GM18951 (cell line): Measurements from ENCODE around the gene GCSH.
"Not testable (repeated sequence)": the region's sequence is repeated elsewhere in the genome, so short reads cannot be mapped to it uniquely, and the experiment has no call there.

Source experiments
- POLR2A ChIP-seq: IDR thresholded peaks from 4 replicates; pipeline ENCODE4 v1.6.1; 2011; ENCODE audit warnings: mild to moderate bottlenecking; ENCODE audit not compliant: insufficient read length, insufficient read depth; ENCODE audit errors: extremely low read depth
- in situ Hi-C: fragments of 300-500 bp; cut with MboI; formaldehyde crosslinking; loops from one replicate; pipeline ENCODE4 v1.12.0; 2022; ENCODE audit warnings: low sequenced_read_pairs, mixed read lengths, inconsistent platforms; ENCODE audit not compliant: unreplicated experiment

The GCSH gene

DNA sequence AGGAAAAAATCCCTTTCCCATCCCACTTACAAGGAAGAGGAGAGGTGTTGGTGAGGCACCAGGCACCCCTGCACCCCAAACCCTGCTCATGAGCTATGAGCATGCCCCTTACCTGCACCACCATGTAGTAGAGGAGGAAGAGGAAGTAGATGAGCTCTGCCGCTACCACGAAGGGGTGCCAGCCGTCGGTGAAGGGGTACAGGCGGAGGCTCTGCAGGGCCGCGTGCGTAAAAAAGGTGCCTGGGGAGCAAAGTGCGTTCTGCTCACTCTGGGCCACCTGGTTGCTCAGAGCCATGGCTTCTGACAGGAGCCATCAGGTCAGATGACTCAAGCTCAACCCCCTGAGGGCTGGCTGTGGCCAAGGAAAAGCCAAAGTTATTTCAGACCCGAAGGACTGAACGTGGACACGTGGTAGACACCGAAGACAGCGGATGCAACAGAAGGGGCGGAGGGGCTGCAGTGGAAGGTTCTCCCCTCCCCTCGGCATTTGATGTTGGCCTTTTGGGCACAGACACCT is 25.3 kb upstream of the GCSH start:
- in situ Hi-C loops = no loop called here
- no peak for TF ChIP-seq POLR2A

DNA sequence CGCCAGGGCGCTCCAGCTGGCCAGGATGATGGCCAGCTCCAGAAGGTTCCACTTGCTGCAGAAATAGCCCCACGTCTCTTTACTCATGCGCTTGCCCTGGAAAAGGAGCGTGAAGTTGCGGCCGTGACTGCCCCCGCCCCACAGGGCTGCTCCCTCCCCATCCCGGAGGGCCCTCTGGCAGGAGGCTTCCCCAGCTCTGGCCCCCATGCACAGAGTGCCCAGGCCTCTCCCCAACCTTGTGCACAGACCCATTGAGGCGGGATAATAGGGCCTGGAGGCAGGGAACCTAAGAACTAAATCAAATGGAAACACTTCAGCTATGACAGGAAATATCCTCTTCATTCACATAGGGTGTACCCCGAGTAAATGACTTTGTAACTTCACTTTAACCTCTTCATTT is 21.2 kb upstream of the GCSH start:
- no peak for TF ChIP-seq POLR2A
- in situ Hi-C loops = no loop called here

DNA sequence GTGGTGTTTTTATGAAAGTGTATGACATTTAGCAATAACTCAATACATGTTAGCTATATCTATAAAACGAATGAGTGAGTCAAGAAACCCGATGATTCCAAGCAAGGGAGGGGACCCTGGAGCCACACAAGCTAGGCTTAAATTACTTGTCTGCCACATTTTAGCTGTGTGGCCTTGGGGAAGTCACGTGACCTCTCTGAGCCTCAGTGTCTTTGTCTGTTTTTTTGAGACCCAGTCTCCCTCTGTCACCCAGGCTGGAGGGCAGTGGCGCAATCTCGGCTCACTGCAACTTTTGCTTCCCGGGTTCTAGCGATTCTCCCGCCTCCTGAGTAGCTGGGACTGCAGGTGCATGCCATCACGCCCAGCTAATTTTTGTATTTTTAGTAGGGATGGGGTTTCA is 20.1 kb upstream of the GCSH start:
- no peak for TF ChIP-seq POLR2A
- in situ Hi-C loops = no loop called here

DNA sequence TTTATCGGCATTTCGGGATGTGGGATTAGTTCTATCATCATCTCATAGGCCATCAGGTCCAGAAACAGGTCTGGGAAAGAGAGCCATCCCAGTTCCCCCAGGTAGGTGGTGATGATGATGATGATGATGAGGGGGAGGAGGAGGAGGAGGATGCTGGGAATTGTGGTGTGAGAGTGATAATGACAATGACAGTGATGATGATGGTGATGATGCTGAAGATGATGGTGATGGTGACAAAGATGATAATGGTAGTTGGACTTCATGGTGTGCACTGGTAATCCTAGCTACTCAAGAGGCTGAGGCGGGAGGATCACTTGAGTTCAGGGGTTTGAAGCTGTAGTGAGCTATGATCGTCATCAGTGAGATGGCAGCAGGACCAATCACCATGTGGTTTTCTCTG is 16.3 kb upstream of the GCSH start:
- in situ Hi-C loops = no loop called here
- TF ChIP-seq POLR2A = no peak

DNA sequence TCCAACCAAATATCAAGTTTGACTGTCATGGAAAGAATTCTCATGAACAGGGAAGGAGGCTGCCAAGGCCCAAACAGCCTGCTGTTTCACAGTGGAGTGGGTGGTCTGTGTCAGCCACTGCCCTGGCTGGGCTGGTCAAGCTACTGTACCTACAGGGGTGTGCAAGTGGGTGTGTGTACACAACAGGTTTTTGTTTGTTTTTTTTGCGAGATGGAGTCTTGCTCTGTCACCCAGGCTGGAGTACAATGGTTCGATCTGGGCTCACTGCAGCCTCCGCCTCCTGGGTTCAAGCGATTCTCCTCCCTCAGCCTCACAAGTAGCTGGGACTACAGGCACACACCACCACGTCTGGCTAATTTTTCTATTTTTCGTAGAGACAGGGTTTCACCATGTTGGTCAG is 13.1 kb upstream of the GCSH start:
- in situ Hi-C loops = not testable (repeated sequence)

DNA sequence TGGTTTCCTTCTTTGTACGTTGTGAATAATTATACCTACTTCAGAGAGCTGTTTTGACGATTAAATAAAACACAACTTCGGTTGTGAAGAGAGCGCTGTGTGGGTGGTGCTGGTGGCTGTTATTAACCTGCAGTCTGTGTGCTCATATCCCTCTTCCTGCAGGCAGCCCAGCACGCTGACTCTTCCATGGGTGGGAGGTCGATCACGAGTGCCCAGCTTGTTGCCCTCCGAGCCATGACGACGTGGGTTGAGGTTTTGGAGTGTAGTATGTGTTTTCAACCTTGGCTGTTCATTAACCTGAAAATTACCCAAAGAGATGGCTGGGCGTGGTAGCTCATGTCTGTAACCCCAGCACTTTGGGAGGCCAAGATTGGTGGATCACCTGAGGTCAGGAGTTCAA is 11.3 kb upstream of the GCSH start:
- in situ Hi-C loops = no loop called here

DNA sequence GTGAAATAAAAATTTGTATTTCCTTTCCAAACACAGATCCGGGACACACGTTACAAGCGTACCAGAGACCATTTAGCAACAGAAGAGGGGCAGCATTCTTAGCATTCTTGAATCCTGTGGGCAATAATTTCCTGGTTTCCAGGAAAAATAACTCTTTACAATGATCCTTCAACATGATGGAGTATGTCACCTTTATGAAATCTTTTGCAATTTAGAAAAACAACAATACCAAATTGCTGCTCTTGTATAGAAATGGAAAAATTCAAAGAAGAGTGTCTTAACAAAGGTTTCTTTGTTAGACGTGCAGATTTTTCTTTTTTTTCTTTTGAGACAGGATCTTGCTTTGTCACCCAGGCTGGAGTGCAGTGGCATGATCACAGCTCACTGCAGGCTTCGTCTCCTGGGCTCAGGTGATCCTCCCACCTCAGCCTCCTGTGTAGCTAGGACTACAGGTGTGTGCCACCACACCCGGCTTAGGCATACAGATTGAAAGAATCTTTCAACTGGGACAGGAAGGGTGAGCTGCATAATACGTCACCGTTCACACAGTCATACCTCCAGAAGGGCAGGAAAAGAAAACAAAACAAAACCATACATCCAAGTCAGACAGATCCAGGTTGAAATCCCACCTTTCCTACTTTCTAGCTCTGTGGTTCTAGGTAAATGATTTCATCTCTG is 10.8 kb upstream of the GCSH start:
- no peak for TF ChIP-seq POLR2A
- in situ Hi-C loops = no loop called here

More for the DNA sequence above, 11.3 kb upstream of the GCSH start:
- TF ChIP-seq POLR2A = no peak

DNA sequence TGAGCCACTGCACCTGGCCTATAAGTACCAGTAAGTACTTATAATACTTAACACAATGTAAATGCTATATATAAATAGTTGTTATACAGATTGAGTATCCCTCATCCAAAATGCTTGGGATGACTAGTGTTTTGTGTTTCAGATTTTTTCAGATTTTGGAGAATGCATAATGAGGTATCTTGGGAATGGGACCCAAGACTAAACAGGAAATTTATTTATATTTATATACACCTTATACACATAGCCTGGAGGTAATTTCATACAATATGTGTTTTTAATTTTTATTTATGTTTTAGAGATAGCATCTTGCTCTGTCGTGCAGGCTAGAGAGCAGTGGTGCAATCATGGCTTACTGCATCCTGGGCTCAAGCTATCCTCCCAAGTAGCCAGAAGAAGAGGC is 9.8 kb upstream of the GCSH start:
- in situ Hi-C loops = no loop called here

DNA sequence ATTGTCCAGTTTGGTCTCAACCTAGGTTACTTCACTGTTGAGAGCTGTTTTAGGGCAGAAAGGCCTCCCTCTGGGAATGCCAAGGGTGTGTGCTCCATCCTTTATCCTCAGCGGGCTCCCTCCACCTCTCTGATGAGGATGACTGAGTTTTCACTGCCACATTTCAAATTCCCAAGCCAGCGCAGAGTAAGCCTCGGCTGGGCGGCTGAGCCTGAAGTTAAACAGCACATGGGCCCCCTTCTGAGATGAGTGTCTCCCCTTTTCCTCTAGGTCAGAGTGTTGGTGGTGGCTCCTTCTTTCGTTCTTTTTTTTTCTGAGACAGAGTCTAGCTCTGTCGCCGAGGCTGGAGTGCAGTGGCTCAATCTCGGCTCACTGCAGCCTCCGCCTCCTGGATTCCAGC is 5.5 kb upstream of the GCSH start:
- TF ChIP-seq POLR2A = no peak
- in situ Hi-C loops = no loop called here

More for the DNA sequence above, 9.8 kb upstream of the GCSH start:
- no peak for TF ChIP-seq POLR2A

DNA sequence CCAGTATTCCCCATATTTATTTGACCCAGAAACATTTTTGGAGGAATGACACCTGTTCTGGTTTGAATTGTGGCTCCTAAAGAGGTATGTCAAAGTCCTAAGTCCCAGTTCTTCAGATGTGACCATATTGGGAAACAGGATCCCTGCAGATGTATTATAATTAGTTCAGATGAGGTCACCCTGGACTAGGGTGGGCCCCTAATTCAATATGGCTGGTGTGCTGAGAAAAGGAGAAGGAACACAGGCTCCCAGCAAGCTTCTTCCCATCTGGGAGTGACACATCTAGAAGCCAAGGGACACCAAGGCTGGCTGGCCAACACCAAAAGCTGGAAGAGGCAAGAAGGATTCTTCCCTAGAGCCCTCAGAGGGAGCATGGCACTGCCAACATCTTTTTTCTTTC is 3.8 kb upstream of the GCSH start:
- TF ChIP-seq POLR2A = no peak
- in situ Hi-C loops = no loop called here

DNA sequence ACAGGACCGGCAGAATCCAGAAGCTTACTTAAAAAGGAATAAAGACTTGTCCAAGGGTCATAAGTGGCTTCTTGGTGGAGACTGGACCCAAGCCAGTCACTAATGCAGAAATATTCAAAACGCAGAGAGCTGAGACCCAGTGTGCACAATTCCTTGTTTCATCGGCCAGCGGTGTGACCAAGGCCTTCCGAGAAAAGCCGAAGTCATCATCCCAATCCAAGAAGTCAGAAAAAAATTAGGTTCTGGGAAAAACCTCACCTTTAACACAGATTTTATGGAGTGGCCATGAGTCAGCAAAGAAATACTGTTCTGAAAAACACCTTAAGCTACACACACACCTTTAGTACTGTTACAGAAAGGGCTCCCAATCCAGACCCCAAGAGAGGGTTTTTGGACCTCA is 1.0 kb upstream of the GCSH start:
- TF ChIP-seq POLR2A = no peak
- in situ Hi-C loops = no loop called here

DNA sequence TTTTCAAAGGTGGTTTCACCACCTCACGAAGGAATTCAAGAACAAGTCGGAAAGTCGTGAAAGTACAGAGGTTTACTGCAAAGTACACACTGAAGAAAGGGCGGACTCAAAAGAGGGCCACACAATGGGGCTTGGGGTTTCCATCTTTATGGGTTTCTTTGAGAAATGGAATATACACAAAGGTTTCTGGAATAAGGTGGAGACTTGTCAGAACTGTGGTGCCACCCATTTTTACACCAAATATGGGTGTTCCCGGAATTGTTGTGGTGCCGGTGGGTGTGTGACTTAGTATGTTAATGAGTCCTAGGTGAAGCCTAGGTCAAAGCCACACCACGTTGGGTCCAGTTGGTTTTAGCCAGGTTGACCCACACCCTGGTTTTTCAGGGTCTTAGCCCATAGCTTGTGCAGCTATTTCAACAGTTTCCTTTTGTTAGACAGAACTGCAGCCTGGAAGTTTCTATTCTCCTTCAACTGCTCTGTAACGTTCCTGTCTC is 567 bp upstream of the GCSH start:
- TF ChIP-seq POLR2A = no peak
- in situ Hi-C loops = no loop called here

DNA sequence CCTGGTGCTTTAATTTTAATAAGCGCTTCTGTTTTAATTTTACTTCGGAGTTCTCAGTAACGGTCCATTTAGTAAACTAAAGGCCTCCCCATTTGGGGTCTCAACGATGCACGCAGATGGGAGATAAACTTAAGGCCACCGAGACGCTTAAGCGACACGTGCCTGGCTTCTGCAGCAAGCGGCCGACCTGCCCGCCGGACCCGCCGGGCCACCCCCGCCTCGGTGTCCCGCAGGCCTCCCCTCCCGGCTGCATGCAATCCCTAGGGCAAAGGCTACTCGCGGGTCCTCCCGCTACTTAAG is 592 bp downstream of the GCSH start:
- no peak for TF ChIP-seq POLR2A
- in situ Hi-C loops = no loop called here

DNA sequence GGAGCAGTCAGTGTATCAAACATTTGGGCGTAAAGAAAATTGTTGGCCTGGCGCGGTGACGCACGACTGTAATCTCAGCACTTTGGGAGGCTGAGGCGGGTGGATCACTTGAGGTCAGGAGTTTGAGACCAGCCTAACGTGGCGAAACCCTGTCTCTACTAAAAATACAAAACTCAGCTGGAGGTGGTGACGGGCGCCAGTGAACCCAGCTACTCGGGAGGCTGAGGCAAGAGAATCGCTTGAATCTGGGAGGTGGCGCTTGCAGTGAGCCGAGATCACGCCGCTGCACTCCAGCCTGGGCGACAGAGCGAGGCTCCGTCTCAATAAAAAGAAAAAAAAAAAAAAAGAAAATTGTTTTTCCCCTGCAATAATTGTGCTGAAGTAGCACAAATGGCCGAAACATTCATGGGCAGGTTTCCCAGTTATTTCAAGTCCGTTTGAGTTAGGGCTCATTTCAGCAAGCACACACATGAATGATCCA is 1.4 kb downstream of the GCSH start:
- in situ Hi-C loops = no loop called here
- TF ChIP-seq POLR2A = no peak

DNA sequence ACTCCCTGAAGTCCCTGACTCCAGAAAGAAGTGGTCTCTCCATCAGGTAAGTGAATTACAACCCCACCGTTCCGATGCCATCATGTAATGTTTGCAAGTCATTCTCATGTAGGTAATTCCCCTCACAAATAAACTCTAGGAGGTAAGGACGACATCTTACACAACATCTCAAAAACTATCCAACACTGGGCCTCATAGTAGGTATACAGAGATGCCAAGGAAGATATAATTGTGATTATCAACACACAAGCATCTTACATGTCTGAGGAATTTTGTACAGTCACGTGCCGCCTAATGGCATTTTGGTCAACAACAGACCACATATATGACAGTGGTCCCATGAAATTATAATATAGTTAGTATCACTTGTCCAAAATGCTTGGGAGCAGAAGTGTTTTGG is 7.4 kb downstream of the GCSH start:
- TF ChIP-seq POLR2A = no peak
- in situ Hi-C loops = no loop called here
